GM23338 (cell line): ENCODE data around the gene BAMBI. TPM values are rescaled to one million over a fixed set of nuclear protein-coding genes. Genes with fewer than 3 reads are reported as not detected.

Source experiments
- ATAC-seq: fragments of 200-7000 bp; cut with Tn5 transposase; 3 replicates; pipeline ENCODE4 v1.9.1; 2020
- DNase-seq: peaks from one replicate; pipeline ENCODE4 v3.0.0-alpha.2; 2015; ENCODE audit warnings: low spot score
- H2AFZ ChIP-seq: fragments of 200-600 bp; sonication (generic); 2 replicates; pipeline ENCODE4 v1.8.0; 2016; ENCODE audit warnings: antibody characterized with exemption, mild to moderate bottlenecking, moderate library complexity
- H3F3A ChIP-seq: fragments of 200-600 bp; sonication (generic); replicated peaks from 2 replicates; pipeline ENCODE4 v1.8.0; 2017; ENCODE audit warnings: antibody characterized with exemption, mixed run types, low read depth
- H3K27ac ChIP-seq: fragments of 200-600 bp; sonication (generic); 2 replicates; pipeline ENCODE4 v1.6.1; 2016; ENCODE audit warnings: low read depth
- H3K27me3 ChIP-seq: fragments of 200-600 bp; sonication (generic); 2 replicates; pipeline ENCODE4 v1.8.0; 2016; ENCODE audit warnings: mild to moderate bottlenecking, mixed run types, moderate library complexity; ENCODE audit not compliant: insufficient read depth
- H3K36me3 ChIP-seq: fragments of 200-600 bp; sonication (generic); 2 replicates; pipeline ENCODE4 v1.8.0; 2016; ENCODE audit warnings: mild to moderate bottlenecking; ENCODE audit not compliant: insufficient read depth
- H3K4me1 ChIP-seq: fragments of 200-600 bp; sonication (generic); 2 replicates; pipeline ENCODE4 v1.8.0; 2016; ENCODE audit warnings: mild to moderate bottlenecking, moderate library complexity; ENCODE audit not compliant: insufficient read depth
- H3K4me2 ChIP-seq: fragments of 200-600 bp; sonication (generic); 2 replicates; pipeline ENCODE4 v1.7.1; 2017; ENCODE audit warnings: mixed run types
- H3K4me3 ChIP-seq: fragments of 200-600 bp; sonication (generic); 2 replicates; pipeline ENCODE4 v1.6.1; 2016; ENCODE audit warnings: mixed run types
- H3K79me2 ChIP-seq: fragments of 200-600 bp; sonication (generic); replicated peaks from 2 replicates; pipeline ENCODE4 v1.8.0; 2017; ENCODE audit warnings: mild to moderate bottlenecking; ENCODE audit not compliant: insufficient read depth
- H3K9me2 ChIP-seq: fragments of 200-600 bp; sonication (generic); 2 replicates; pipeline ENCODE4 v1.8.0; 2017; ENCODE audit not compliant: insufficient read depth
- H4K20me1 ChIP-seq: fragments of 200-600 bp; sonication (generic); replicated peaks from 2 replicates; pipeline ENCODE4 v1.8.0; 2017; ENCODE audit warnings: mild to moderate bottlenecking; ENCODE audit not compliant: insufficient read depth
- H3K27ac Mint-ChIP-seq: 2 replicates; pipeline ENCODE4 v1.8.0; 2020; ENCODE audit warnings: inconsistent platforms, mild to moderate bottlenecking, moderate library complexity, mixed read lengths
- H3K27me3 Mint-ChIP-seq: 3 replicates; pipeline ENCODE4 v1.8.0; 2022; ENCODE audit warnings: low read depth, mild to moderate bottlenecking, moderate library complexity, mixed read lengths, inconsistent platforms; ENCODE audit not compliant: insufficient read depth, poor library complexity
- H3K36me3 Mint-ChIP-seq: 3 replicates; pipeline ENCODE4 v1.8.0; 2021; ENCODE audit warnings: low read depth, mild to moderate bottlenecking, inconsistent platforms, moderate library complexity, mixed read lengths
- H3K4me1 Mint-ChIP-seq: 3 replicates; pipeline ENCODE4 v1.8.0; 2020; ENCODE audit warnings: mild to moderate bottlenecking, inconsistent platforms, mixed read lengths
- H3K4me3 Mint-ChIP-seq: 3 replicates; pipeline ENCODE4 v1.8.0; 2021; ENCODE audit warnings: moderate library complexity, mild to moderate bottlenecking, inconsistent platforms, mixed read lengths
- H3K9me3 Mint-ChIP-seq: 3 replicates; pipeline ENCODE4 v1.8.0; 2020; ENCODE audit warnings: moderate library complexity, mild to moderate bottlenecking, inconsistent platforms, mixed read lengths
- CREB1 ChIP-seq: fragments of 250-450 bp; sonication (Bioruptor Pico); IDR thresholded peaks from 2 replicates; pipeline ENCODE4 v1.5.0; 2020; ENCODE audit warnings: low read depth, mild to moderate bottlenecking, moderate library complexity
- NANOG ChIP-seq: IDR thresholded peaks from 2 replicates; pipeline ENCODE4 v1.6.1; 2016; ENCODE audit warnings: antibody characterized with exemption, borderline replicate concordance
- POLR2AphosphoS5 ChIP-seq: IDR thresholded peaks from 2 replicates; pipeline ENCODE4 v1.6.1; 2016; ENCODE audit warnings: antibody characterized with exemption, low read depth
- REST ChIP-seq: IDR thresholded peaks from one replicate; pipeline ENCODE4 v1.6.1; 2018; ENCODE audit warnings: antibody characterized with exemption; ENCODE audit not compliant: unreplicated experiment
- ZNF114 ChIP-seq: fragments of 250-450 bp; sonication (Bioruptor Pico); IDR thresholded peaks from 2 replicates; pipeline ENCODE4 v1.5.0; 2020; ENCODE audit warnings: mild to moderate bottlenecking, moderate library complexity
- ZNF331 ChIP-seq: fragments of 250-450 bp; sonication (Bioruptor Pico); IDR thresholded peaks from 2 replicates; pipeline ENCODE4 v1.5.0; 2020; ENCODE audit warnings: low read depth, mild to moderate bottlenecking, moderate library complexity
- ZNF462 ChIP-seq: fragments of 250-450 bp; sonication (Bioruptor Pico); IDR thresholded peaks from 2 replicates; pipeline ENCODE4 v1.5.0; 2020; ENCODE audit warnings: mild to moderate bottlenecking, moderate library complexity
- polyA plus RNA-seq: library from polyadenylated mRNA; unstranded; fragments of >200 nt; fragmentation: Nextera tagmentation; extraction: Ambion mirVana; gene quantifications from 2 replicates; pipeline ENCODE4 v1.2.1, GENCODE V29; 2016
- total RNA-seq: library from RNA; depleted of rRNA; stranded (reverse); fragments of >200 nt; shearing (Covaris generic); gene quantifications from 2 replicates; pipeline ENCODE4 v1.2.3, GENCODE V29; 2014
- TF ChIP-seq, protein P1 (sequence below), 2 experiments: fragments of 200-600 bp in 1 of 2; sonication (generic) in 1 of 2; conservative IDR thresholded peaks; 2 replicates each; pipeline versions ENCODE4 v1.5.1 to v1.6.1; 2016 to 2017; ENCODE audit warnings: antibody characterized with exemption in 2 of 2, low read depth in 2 of 2, mild to moderate bottlenecking in 2 of 2, moderate library complexity in 1 of 2
- TF ChIP-seq, protein P2 (sequence below): IDR thresholded peaks from 2 replicates; pipeline ENCODE4 v1.6.1; 2016; ENCODE audit warnings: antibody characterized with exemption

The BAMBI gene
- total and polyA plus RNA-seq, 2 experiments from 2014 or later, result 20.1 to 37.5 TPM

- no peak for TF ChIP-seq REST
Observed at GRCh38 chr10:28711041-28711440, 33.7 kb downstream of the BAMBI start (continued).

DNA sequence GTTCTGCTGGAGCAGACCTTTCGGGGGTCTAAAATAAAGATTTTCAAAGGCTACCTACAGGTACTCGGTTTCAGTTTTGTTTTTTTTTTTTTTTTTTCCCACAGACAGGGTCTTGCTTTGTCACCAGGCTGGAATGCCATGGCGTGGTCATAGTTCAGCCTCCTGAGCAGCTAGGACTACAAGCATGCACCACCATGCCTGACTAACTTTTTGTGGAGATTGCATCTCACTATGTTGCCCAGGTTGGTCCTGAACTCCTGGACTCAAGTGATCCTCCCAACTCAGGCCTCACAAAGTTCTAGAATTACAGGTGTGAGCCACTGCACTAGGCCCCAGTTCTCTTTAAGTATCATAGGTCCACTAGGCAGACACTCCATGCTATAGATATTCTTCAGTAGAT is 34.5 kb downstream of the BAMBI start:
- Histone ChIP-seq H3K4me2 (no peak overlapping the region), H3K27me3 (no peaks in the 10 kb centered on the region), H3K36me3 (no peaks in the 10 kb centered on the region), H3K4me1 (no peaks in the 10 kb centered on the region), H3K4me3 (no peak overlapping the region), H3K27ac (no peak overlapping the region), H4K20me1 (no peaks in the 10 kb centered on the region), H3K79me2 (no peaks in the 10 kb centered on the region), H3F3A (no peaks in the 10 kb centered on the region), H3K9me2 (no peaks in the 10 kb centered on the region), H2AFZ (no peak overlapping the region)
- Mint-ChIP-seq H3K4me3 (no peak overlapping the region), H3K36me3 (no peaks in the 10 kb centered on the region), H3K27me3 (no peaks in the 10 kb centered on the region), H3K4me1 (no peaks in the 10 kb centered on the region), H3K27ac (no peak overlapping the region), H3K9me3 (no peaks in the 10 kb centered on the region)
- DNase-seq (no peak), ATAC-seq (no peak)
- TF ChIP-seq ZNF462 (CRISPR knock-in tag) (no peak), NANOG (no peak), ZNF114 (CRISPR knock-in tag) (no peak), CREB1 (CRISPR knock-in tag) (no peak), ZNF331 (CRISPR knock-in tag) (no peak), REST (no peak), POLR2AphosphoS5 (no peak)
- TF ChIP-seq, protein P1, sequence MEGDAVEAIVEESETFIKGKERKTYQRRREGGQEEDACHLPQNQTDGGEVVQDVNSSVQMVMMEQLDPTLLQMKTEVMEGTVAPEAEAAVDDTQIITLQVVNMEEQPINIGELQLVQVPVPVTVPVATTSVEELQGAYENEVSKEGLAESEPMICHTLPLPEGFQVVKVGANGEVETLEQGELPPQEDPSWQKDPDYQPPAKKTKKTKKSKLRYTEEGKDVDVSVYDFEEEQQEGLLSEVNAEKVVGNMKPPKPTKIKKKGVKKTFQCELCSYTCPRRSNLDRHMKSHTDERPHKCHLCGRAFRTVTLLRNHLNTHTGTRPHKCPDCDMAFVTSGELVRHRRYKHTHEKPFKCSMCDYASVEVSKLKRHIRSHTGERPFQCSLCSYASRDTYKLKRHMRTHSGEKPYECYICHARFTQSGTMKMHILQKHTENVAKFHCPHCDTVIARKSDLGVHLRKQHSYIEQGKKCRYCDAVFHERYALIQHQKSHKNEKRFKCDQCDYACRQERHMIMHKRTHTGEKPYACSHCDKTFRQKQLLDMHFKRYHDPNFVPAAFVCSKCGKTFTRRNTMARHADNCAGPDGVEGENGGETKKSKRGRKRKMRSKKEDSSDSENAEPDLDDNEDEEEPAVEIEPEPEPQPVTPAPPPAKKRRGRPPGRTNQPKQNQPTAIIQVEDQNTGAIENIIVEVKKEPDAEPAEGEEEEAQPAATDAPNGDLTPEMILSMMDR (conservative IDR thresholded peaks at IDR 0.05; ENCODE audit: low read depth in 2 of 2), result no peak
- TF ChIP-seq, protein P2, sequence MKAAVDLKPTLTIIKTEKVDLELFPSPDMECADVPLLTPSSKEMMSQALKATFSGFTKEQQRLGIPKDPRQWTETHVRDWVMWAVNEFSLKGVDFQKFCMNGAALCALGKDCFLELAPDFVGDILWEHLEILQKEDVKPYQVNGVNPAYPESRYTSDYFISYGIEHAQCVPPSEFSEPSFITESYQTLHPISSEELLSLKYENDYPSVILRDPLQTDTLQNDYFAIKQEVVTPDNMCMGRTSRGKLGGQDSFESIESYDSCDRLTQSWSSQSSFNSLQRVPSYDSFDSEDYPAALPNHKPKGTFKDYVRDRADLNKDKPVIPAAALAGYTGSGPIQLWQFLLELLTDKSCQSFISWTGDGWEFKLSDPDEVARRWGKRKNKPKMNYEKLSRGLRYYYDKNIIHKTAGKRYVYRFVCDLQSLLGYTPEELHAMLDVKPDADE, result no peak
